HCT116 (cell line): ENCODE data around the gene NFIX. TPM values are rescaled to one million over a fixed set of nuclear protein-coding genes. Genes with fewer than 3 reads are reported as not detected.

Experiments used
- ATAC-seq: fragments of 200-7000 bp; cut with Tn5 transposase; 2 replicates; pipeline ENCODE4 v1.9.1; 2020; ENCODE audit warnings: mild to moderate bottlenecking, moderate library complexity
- BruUV-seq: library from RNA; stranded (reverse); fragments of 400-500 nt; replicated peaks from 2 replicates; lab custom pipeline; 2021; lab: Mats Ljungman, UMichigan
- CTCF ChIA-PET: fragments of 300-600 bp; sonication (Branson Sonifier 250); formaldehyde crosslinking; loops from one replicate; lab custom pipeline; 2021; ENCODE audit warnings: antibody characterized with exemption; lab: Charles Lee
- POLR2A ChIA-PET: fragments of 300-600, 350-600 bp; sonication (Branson Sonifier 250); formaldehyde crosslinking; loops from one replicate; lab custom pipeline; 2021; ENCODE audit warnings: antibody characterized with exemption; lab: Charles Lee
- RAD21 ChIA-PET, 2 experiments: fragments of 300-600 bp; sonication (Branson Sonifier 250); formaldehyde crosslinking; loops; one replicate each; lab custom pipeline; 2023; ENCODE audit warnings: low total read pairs in 2 of 2; ENCODE audit not compliant: uncharacterized antibody in 2 of 2, unreplicated experiment in 2 of 2, low non-redundant PET in 1 of 2; lab: Charles Lee
- DNase-seq: peaks from one replicate; pipeline ENCODE4 v3.0.0-alpha.2; 2010; ENCODE audit warnings: low read depth, low spot score
- H2AFZ ChIP-seq: fragments of 200-600 bp; shearing (Covaris generic), sonication (generic); 2 replicates; pipeline ENCODE4 v1.6.1; 2017; ENCODE audit warnings: low read depth, mixed run types, mixed read lengths, antibody characterized with exemption, low read length; ENCODE audit not compliant: poor library complexity, severe bottlenecking
- H3K27ac ChIP-seq: 2 replicates; pipeline ENCODE4 v1.5.1; 2012; ENCODE audit warnings: low read depth, low read length
- H3K27me3 ChIP-seq: fragments of 200-600 bp; sonication (generic); 2 replicates; pipeline ENCODE4 v1.6.1; 2016; ENCODE audit warnings: mixed run types, low read length, mixed read lengths; ENCODE audit not compliant: insufficient read depth
- H3K36me3 ChIP-seq, 2 experiments: fragments of 200-500 bp in 1 of 2; fragments of 200-600 bp in 1 of 2; sonication (Bioruptor generic) in 1 of 2; sonication (generic) in 1 of 2; 2 replicates each; pipeline versions ENCODE4 v1.5.1 to v1.6.1; 2014 to 2016; ENCODE audit warnings: low read length in 2 of 2, inconsistent platforms in 1 of 2, mixed read lengths in 1 of 2, mixed run types in 1 of 2; ENCODE audit not compliant: insufficient read depth in 2 of 2, control insufficient read depth in 1 of 2
- H3K4me1 ChIP-seq, 2 experiments: fragments of 200-600 bp in 1 of 2; sonication (generic) in 1 of 2; 2 replicates each; pipeline versions ENCODE4 v1.5.1 to v1.6.1; 2012 to 2017; ENCODE audit warnings: low read length in 2 of 2, inconsistent platforms in 1 of 2, mild to moderate bottlenecking in 1 of 2, mixed read lengths in 1 of 2, mixed run types in 1 of 2, moderate library complexity in 1 of 2; ENCODE audit not compliant: insufficient read depth in 2 of 2, control insufficient read depth in 1 of 2
- H3K4me2 ChIP-seq: fragments of 200-600 bp; sonication (generic); 2 replicates; pipeline ENCODE4 v1.6.1; 2017; ENCODE audit warnings: mixed run types, low read length, mixed read lengths
- H3K4me3 ChIP-seq, 2 experiments: fragments of 200-600 bp in 1 of 2; sonication (generic) in 1 of 2; replicated peaks in 1 of 2; 2 replicates each; pipeline ENCODE4 v1.5.1; 2011 to 2016; ENCODE audit warnings: low read length in 2 of 2, control low read depth in 1 of 2, low read depth in 1 of 2, mild to moderate bottlenecking in 1 of 2, mixed read lengths in 1 of 2, mixed run types in 1 of 2
- H3K79me2 ChIP-seq: fragments of 200-600 bp; sonication (generic); 2 replicates; pipeline ENCODE4 v1.6.1; 2017; ENCODE audit warnings: mild to moderate bottlenecking, mixed run types, low read length, moderate library complexity, mixed read lengths; ENCODE audit not compliant: insufficient read depth
- H3K9ac ChIP-seq: fragments of 200-600 bp; sonication (generic); 2 replicates; pipeline ENCODE4 v1.6.1; 2016; ENCODE audit warnings: low read length, mixed read lengths
- H3K9me2 ChIP-seq: fragments of 200-600 bp; sonication (generic), shearing (Covaris generic); 2 replicates; pipeline ENCODE4 v1.6.1; 2017; ENCODE audit warnings: mixed run types, mild to moderate bottlenecking, moderate library complexity; ENCODE audit not compliant: insufficient read depth
- H3K9me3 ChIP-seq, 2 experiments: fragments of 200-500 bp in 1 of 2; fragments of 200-600 bp in 1 of 2; sonication (Bioruptor generic) in 1 of 2; sonication (generic) in 1 of 2; 2 replicates each; pipeline ENCODE4 v1.6.1; 2014 to 2017; ENCODE audit warnings: low read length in 2 of 2, mixed read lengths in 2 of 2, inconsistent platforms in 1 of 2, low read depth in 1 of 2, mild to moderate bottlenecking in 1 of 2, mixed run types in 1 of 2, moderate library complexity in 1 of 2; ENCODE audit not compliant: control insufficient read depth in 1 of 2, insufficient read depth in 1 of 2
- H4K20me1 ChIP-seq: fragments of 200-600 bp; sonication (generic), shearing (Covaris generic); 2 replicates; pipeline ENCODE4 v1.6.1; 2017; ENCODE audit warnings: mixed run types, mild to moderate bottlenecking, moderate library complexity; ENCODE audit not compliant: insufficient read depth
- CBX3 ChIP-seq: IDR thresholded peaks from 2 replicates; pipeline ENCODE4 v1.6.1; 2012; ENCODE audit warnings: low read depth
- CEBPB ChIP-seq: IDR thresholded peaks from 2 replicates; pipeline ENCODE4 v1.6.1; 2012; ENCODE audit warnings: low read depth
- EZH2phosphoT487 ChIP-seq: fragments of 200-600 bp; IDR thresholded peaks from 2 replicates; pipeline ENCODE4 v1.6.1; 2018; ENCODE audit warnings: antibody characterized with exemption, borderline replicate concordance
- FOSL1 ChIP-seq: IDR thresholded peaks from 2 replicates; pipeline ENCODE4 v1.6.1; 2012; ENCODE audit warnings: low read depth
- POLR2A ChIP-seq: IDR thresholded peaks from 2 replicates; pipeline ENCODE4 v1.7.0; 2011; ENCODE audit warnings: borderline replicate concordance; ENCODE audit not compliant: insufficient read depth, insufficient read length; ENCODE audit errors: extremely low read depth
- RAD21 ChIP-seq: IDR thresholded peaks from 2 replicates; pipeline ENCODE4 v1.6.1; 2012; ENCODE audit warnings: low read depth, mild to moderate bottlenecking
- SIN3A ChIP-seq: IDR thresholded peaks from 2 replicates; pipeline ENCODE4 v1.6.1; 2012; ENCODE audit warnings: low read depth
- SRF ChIP-seq: IDR thresholded peaks from 2 replicates; pipeline ENCODE4 v1.6.1; 2012; ENCODE audit warnings: low read depth
- TCF7L2 ChIP-seq: IDR thresholded peaks from 2 replicates; pipeline ENCODE4 v1.7.0; 2011; ENCODE audit warnings: borderline replicate concordance, inconsistent platforms; ENCODE audit not compliant: insufficient read depth, insufficient read length; ENCODE audit errors: extremely low read depth
- YY1 ChIP-seq: IDR thresholded peaks from 2 replicates; pipeline ENCODE4 v1.6.1; 2011; ENCODE audit warnings: low read length, low read depth, moderate library complexity, mild to moderate bottlenecking; ENCODE audit not compliant: insufficient replicate concordance; ENCODE audit errors: extremely low read depth
- ZFX ChIP-seq: fragments of 450-650 bp; IDR thresholded peaks from 2 replicates; pipeline ENCODE4 v1.6.1; 2017
- intact Hi-C: fragments of 100-400 bp; cut with micrococcal nuclease; formaldehyde crosslinking; loops from 2 replicates; pipeline ENCODE4 v1.10.0; 2022
- total RNA-seq: library from RNA; stranded (reverse); gene quantifications from one replicate; pipeline ENCODE4 v1.2.1, GENCODE V29; 2021; ENCODE audit not compliant: unreplicated experiment
- TF ChIP-seq, protein P1 (sequence below), 3 experiments: fragments of 200-600 bp in 1 of 3; sonication (generic) in 1 of 3; IDR thresholded peaks in 2 of 3; conservative IDR thresholded peaks in 1 of 3; 2 replicates each; pipeline ENCODE4 v1.5.1; 2012 to 2017; ENCODE audit warnings: low read depth in 2 of 3, low read length in 2 of 3, antibody characterized with exemption in 1 of 3, borderline replicate concordance in 1 of 3, control low read depth in 1 of 3, mild to moderate bottlenecking in 1 of 3, mixed read lengths in 1 of 3, mixed run types in 1 of 3, moderate library complexity in 1 of 3; ENCODE audit not compliant: insufficient read depth in 1 of 3

Gene NFIX
- total RNA-seq, 1 experiment from 2014 or later, result 34.8 TPM

DNA sequence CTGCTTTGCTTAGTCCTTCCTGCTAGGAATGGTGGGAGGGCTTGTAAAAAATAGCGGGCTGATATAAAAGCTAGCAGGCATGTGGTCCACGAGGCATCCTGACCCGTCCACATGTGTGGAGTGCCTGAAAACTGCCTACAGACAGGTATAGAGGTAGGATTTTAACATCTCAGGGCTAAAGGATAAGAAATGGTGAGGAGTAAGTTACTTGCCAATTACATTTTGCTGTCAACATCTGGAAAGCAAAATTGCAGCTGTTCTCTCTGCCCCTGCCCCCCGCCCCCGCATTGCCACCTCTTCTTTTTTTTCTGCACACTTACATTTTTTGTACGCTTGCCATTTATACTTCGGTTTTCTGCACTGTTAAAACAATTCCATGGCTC, 21.0 kb downstream of the NFIX start:
- DNase-seq, result no peak
- H3K27ac ChIP-seq, result no peak overlapping the region

DNA sequence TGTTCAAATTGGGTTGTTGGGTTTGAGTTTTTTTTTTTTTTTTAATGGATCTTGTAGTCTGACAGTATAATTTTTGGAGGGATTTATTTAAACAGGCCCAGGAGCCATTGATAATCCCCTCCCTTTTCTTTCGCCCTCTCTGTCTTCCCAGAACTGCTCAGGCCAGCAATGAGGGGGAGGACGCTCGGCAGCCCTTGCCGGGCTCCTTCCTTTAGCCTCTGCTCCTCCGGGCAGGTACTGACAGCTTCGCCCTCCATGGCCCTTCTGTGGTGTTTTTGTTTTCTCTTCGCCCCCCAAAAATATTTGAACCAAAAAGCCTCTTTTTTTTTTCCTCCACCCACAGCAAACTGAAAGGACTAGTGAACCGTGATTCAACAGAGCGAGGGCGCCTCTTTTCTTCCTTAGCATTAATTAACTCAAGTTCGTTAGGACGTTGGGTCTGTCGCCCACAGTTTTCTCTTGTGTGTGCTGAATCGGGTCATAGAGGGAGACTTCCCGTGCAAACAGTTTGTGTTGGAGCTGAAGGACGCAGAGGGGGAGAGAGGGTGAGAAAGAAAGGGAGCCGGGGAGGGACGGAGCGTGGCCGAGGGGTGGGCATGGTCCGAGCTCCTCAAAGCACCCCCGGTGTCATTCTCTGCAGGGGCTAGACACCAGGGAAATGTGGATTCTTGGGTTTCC, 21.5 kb downstream of the NFIX start:
- H2AFZ ChIP-seq, result no peak overlapping the region
- no peak for TF ChIP-seq ZFX
- no peak for TF ChIP-seq SRF
- TF ChIP-seq, protein P1, sequence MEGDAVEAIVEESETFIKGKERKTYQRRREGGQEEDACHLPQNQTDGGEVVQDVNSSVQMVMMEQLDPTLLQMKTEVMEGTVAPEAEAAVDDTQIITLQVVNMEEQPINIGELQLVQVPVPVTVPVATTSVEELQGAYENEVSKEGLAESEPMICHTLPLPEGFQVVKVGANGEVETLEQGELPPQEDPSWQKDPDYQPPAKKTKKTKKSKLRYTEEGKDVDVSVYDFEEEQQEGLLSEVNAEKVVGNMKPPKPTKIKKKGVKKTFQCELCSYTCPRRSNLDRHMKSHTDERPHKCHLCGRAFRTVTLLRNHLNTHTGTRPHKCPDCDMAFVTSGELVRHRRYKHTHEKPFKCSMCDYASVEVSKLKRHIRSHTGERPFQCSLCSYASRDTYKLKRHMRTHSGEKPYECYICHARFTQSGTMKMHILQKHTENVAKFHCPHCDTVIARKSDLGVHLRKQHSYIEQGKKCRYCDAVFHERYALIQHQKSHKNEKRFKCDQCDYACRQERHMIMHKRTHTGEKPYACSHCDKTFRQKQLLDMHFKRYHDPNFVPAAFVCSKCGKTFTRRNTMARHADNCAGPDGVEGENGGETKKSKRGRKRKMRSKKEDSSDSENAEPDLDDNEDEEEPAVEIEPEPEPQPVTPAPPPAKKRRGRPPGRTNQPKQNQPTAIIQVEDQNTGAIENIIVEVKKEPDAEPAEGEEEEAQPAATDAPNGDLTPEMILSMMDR (IDR thresholded peaks at IDR 0.05 in 2 of 3, conservative IDR thresholded peaks at IDR 0.05 in 1 of 3; ENCODE audit: borderline replicate concordance in 1 of 3, insufficient read depth in 1 of 3, low read depth in 2 of 3, low read length in 2 of 3), result no peak
- TF ChIP-seq CBX3, result no peak
- no peak for TF ChIP-seq CEBPB
- TF ChIP-seq RAD21, result no peak
- no peak for TF ChIP-seq FOSL1
- TF ChIP-seq POLR2A, result no peak
- no peak for TF ChIP-seq EZH2phosphoT487
- TF ChIP-seq TCF7L2, result no peak
- TF ChIP-seq YY1, result no peak
- no peak for TF ChIP-seq SIN3A

More for the DNA sequence above, 21.0 kb downstream of the NFIX start:
- ATAC-seq, result no peak
- Histone ChIP-seq H3K27me3 (no peaks in the 10 kb centered on the region), H3K4me3 (no peak overlapping the region), H3K79me2 (no peaks in the 10 kb centered on the region), H3K4me1 (peaks cover 16 to 23% of the 10 kb centered on the region in 2 experiments), H4K20me1 (no peaks in the 10 kb centered on the region; the same call in 1 of the 2 replicates), H3K9me2 (no peaks in the 10 kb centered on the region), H3K9ac (no peak overlapping the region), H2AFZ (no peak overlapping the region), H3K36me3 (no peaks in the 10 kb centered on the region), H3K4me2 (no peak overlapping the region), H3K9me3 (no peaks in the 10 kb centered on the region)
- CTCF ChIA-PET, result no interaction called here
- intact Hi-C loops, result no loop called here
- RAD21 ChIA-PET, result no interaction called here
- no TSS peak for BruUV-seq
- TF ChIP-seq CBX3 (no peak), SRF (no peak), SIN3A (no peak)
- POLR2A ChIA-PET, result no interaction called here

More for the DNA sequence above, 21.5 kb downstream of the NFIX start:
- no peaks in the 10 kb centered on the region; the same call in 1 of the 2 replicates for H4K20me1 ChIP-seq
- H3K9me3 ChIP-seq, result no peaks in the 10 kb centered on the region
- no peak for ATAC-seq
- H3K4me1 ChIP-seq, result peaks cover 16 to 23% of the 10 kb centered on the region in 2 experiments
- no peak overlapping the region for H3K4me2 ChIP-seq
- ChIA-PET CTCF (interaction anchor here (2.3 kb wide), 1 partner anchor 17 kb away, joined by 10 read pairs; no protein-coding TSS in a partner anchor), RAD21 (no interaction called here), POLR2A (no interaction called here)
- H3K4me3 ChIP-seq, result no peak overlapping the region
- no peak overlapping the region for H3K27ac ChIP-seq
- H3K27me3 ChIP-seq, result no peaks in the 10 kb centered on the region
- intact Hi-C loops, result no loop called here
- H3K79me2 ChIP-seq, result no peaks in the 10 kb centered on the region
- H3K9me2 ChIP-seq, result no peaks in the 10 kb centered on the region
- H3K36me3 ChIP-seq, result no peaks in the 10 kb centered on the region
- BruUV-seq, result no TSS peak
- no peak overlapping the region for H3K9ac ChIP-seq
- DNase-seq, result no peak
